ENCODE measurements around the gene AGPS.

DNA sequence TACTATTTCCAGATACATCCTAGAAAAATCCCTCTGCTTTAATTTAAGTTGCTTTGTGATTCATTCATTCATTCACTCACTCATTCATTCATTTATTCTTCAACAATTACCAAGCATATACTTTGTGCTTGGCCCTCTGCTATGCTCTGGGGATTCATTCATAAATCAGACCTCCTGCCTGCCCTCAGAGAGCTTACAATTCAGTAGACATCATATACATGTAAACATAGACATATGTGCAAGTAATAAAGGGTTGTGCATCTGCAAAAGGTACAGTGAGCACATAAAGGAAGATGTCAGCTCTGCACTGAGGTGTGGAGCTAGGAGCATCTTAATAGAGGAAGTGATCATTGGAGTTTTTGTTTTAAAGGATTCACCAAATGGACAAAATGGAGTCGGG is 189.4 kb downstream of the AGPS start:
- TF ChIP-seq EZH2 (IDR thresholded peaks at IDR 0.05; ENCODE audit: insufficient read depth, poor library complexity, severe bottlenecking) = no peak
- no peak for TF ChIP-seq EZH2phosphoT487 (IDR thresholded peaks at IDR 0.05; ENCODE audit: insufficient read depth, low read depth)

All from GM23248 (cell line).